ENCODE results near the gene COX7B2. TPM values are rescaled to one million over a fixed set of nuclear protein-coding genes. Genes with fewer than 3 reads are reported as not detected.

The COX7B2 gene
- total and polyA plus RNA-seq, 4 donors, result not detected

DNA sequence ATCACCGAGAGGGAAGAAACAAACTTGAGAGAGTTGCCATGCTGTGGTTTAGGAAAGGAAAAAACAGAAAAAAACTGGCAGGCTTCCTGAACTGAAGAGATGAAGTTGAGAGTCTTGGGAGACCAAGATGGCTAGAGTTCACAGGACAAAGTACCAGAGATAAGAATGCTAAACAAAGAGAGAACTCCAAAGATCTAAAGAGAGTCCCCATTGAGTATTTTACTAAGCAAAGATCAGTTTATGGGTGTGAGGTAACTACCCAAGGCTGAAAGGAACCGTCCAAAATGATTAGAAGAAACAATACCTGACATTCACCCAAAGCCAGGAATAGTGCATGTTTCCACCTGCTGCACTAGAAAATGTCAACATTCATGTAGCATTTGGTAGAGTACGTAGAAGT is 21.8 kb upstream of the COX7B2 start:
- ATAC-seq (ENCODE audit: insufficient read depth, low FRiP score), result no peak
- H3K36me3 ChIP-seq (ENCODE audit: control insufficient read depth in 4 of 4, insufficient read depth in 4 of 4, low read length in 4 of 4), result no peaks in the 10 kb centered on the region
- H3K9ac ChIP-seq (ENCODE audit: insufficient read depth in 1 of 2, low read length in 2 of 2), result no peak overlapping the region
- peaks cover 0 to 2% (median 0%) of the 10 kb centered on the region in 5 donors for H3K4me1 ChIP-seq (ENCODE audit: control insufficient read depth in 5 of 5, insufficient read depth in 5 of 5, low read length in 5 of 5)
- no peak overlapping the region for H3K4me3 ChIP-seq
- TF ChIP-seq, protein P1, sequence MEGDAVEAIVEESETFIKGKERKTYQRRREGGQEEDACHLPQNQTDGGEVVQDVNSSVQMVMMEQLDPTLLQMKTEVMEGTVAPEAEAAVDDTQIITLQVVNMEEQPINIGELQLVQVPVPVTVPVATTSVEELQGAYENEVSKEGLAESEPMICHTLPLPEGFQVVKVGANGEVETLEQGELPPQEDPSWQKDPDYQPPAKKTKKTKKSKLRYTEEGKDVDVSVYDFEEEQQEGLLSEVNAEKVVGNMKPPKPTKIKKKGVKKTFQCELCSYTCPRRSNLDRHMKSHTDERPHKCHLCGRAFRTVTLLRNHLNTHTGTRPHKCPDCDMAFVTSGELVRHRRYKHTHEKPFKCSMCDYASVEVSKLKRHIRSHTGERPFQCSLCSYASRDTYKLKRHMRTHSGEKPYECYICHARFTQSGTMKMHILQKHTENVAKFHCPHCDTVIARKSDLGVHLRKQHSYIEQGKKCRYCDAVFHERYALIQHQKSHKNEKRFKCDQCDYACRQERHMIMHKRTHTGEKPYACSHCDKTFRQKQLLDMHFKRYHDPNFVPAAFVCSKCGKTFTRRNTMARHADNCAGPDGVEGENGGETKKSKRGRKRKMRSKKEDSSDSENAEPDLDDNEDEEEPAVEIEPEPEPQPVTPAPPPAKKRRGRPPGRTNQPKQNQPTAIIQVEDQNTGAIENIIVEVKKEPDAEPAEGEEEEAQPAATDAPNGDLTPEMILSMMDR (IDR thresholded peaks at IDR 0.05; ENCODE audit: control extremely low read depth, extremely low read depth), result no peak
- 51 to 56% methylated on average over 3 of the region's 3 CpGs for WGBS, 2 donors
- H3K27ac ChIP-seq (ENCODE audit: low read depth in 1 of 2, low read length in 1 of 2), result no peak overlapping the region
- H3K9me3 ChIP-seq (ENCODE audit: control insufficient read depth in 4 of 4, insufficient read depth in 3 of 4, low read length in 3 of 4), result no peaks in the 10 kb centered on the region
- H3K27me3 ChIP-seq (ENCODE audit: control insufficient read depth in 3 of 3, insufficient read depth in 3 of 3, low read length in 2 of 3), result peaks cover 0 to 2% (median 0%) of the 10 kb centered on the region in 3 donors
- DNase-seq, result no peak

DNA sequence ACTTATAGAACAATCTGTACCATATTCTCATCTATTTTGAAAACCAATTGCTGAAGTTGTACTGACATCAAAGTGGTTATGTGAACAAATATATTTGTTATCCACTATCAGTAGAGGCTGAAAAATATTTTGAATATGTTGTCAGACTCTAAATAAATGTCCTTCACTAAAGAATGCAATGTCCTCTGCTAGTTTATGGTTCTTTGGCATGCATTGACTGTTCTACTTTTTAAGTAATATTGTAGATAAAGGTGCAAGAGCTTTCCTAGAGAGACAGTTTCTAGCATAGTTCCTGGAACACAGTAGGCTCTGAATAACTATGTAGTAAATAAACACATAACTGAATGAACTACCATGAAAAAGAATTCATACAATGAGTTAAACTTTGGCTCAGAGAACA is 18.2 kb upstream of the COX7B2 start:
- no peak overlapping the region for H3K27ac ChIP-seq (ENCODE audit: low read depth in 1 of 2, low read length in 1 of 2)
- H3K4me3 ChIP-seq, result no peak overlapping the region
- no peaks in the 10 kb centered on the region for H3K36me3 ChIP-seq (ENCODE audit: control insufficient read depth in 4 of 4, insufficient read depth in 4 of 4, low read length in 4 of 4)
- no peaks in the 10 kb centered on the region for H3K9me3 ChIP-seq (ENCODE audit: control insufficient read depth in 4 of 4, insufficient read depth in 3 of 4, low read length in 3 of 4)
- TF ChIP-seq, protein P1 (IDR thresholded peaks at IDR 0.05; ENCODE audit: control extremely low read depth, extremely low read depth), result no peak
- no peak for ATAC-seq (ENCODE audit: insufficient read depth, low FRiP score)
- peaks cover 0 to 2% (median 0%) of the 10 kb centered on the region in 3 donors for H3K27me3 ChIP-seq (ENCODE audit: control insufficient read depth in 3 of 3, insufficient read depth in 3 of 3, low read length in 2 of 3)
- no peaks in the 10 kb centered on the region for H3K4me1 ChIP-seq (ENCODE audit: control insufficient read depth in 5 of 5, insufficient read depth in 5 of 5, low read length in 5 of 5)
- H3K9ac ChIP-seq (ENCODE audit: insufficient read depth in 1 of 2, low read length in 2 of 2), result no peak overlapping the region
- no peak for DNase-seq

DNA sequence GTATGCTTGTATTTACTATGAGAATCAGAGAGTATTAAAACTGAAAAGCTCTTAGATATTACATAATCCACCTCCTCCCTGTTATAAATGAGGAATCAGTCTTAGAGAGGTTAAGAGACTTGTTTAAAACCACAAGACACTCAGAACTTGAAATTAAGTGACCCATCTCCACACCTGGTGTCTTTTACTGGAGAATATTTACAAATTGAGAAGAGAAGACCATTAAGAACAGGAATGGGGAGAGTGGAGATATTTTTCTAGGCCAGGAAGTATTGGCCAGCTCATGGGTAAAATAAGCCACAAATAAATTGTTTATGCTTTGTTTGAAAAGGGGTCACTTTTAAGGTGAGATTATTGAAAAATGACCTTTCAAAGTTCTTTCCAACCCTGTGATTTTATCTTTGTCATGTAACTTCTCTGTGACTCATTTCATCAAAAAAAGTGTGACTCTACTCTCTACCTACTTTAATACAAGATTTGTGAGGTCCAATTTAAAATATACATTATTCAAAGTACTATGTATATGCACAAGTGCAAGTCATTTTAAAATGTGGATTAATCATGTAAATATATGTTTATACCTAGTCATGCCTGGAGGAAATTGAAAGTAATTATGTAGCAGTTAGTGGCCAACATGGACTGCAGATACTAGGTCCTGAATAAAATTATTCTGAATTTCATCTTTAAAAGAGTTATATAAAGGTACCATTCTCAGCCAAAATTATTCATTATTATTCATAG is 15.9 kb upstream of the COX7B2 start:
- TF ChIP-seq, protein P1 (IDR thresholded peaks at IDR 0.05; ENCODE audit: control extremely low read depth, extremely low read depth), result no peak
- no peak overlapping the region for H3K9ac ChIP-seq (ENCODE audit: insufficient read depth in 1 of 2, low read length in 2 of 2)
- H3K27ac ChIP-seq (ENCODE audit: low read depth in 1 of 2, low read length in 1 of 2), result no peak overlapping the region
- H3K9me3 ChIP-seq (ENCODE audit: control insufficient read depth in 4 of 4, insufficient read depth in 3 of 4, low read length in 3 of 4), result no peaks in the 10 kb centered on the region
- no peak overlapping the region for H3K4me3 ChIP-seq
- H3K36me3 ChIP-seq (ENCODE audit: control insufficient read depth in 4 of 4, insufficient read depth in 4 of 4, low read length in 4 of 4), result no peaks in the 10 kb centered on the region
- no peaks in the 10 kb centered on the region for H3K27me3 ChIP-seq (ENCODE audit: control insufficient read depth in 3 of 3, insufficient read depth in 3 of 3, low read length in 2 of 3)
- DNase-seq, result no peak
- no peaks in the 10 kb centered on the region for H3K4me1 ChIP-seq (ENCODE audit: control insufficient read depth in 5 of 5, insufficient read depth in 5 of 5, low read length in 5 of 5)
- no peak for ATAC-seq (ENCODE audit: insufficient read depth, low FRiP score)

DNA sequence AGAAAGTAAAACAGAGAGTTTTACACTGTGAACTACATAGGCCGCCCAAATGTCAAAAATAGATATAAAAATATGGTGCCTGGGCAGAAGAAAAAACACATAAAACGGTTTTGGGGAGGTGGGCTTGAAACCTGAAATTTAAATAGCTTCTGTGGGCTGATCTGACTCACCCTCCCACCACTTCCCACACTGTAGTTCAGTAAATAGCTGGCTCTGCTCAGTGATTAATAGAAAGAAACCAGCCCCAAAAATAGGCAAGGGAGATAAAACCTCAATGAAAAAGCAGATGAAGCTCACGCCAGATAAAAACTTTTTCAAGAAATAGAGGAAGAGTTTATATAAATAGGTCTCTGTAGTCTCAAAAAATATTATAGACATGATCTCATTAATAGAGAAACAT is 13.2 kb upstream of the COX7B2 start:
- ATAC-seq (ENCODE audit: insufficient read depth, low FRiP score) (no peak), DNase-seq (no peak)
- no peak overlapping the region for H3K9ac ChIP-seq (ENCODE audit: insufficient read depth in 1 of 2, low read length in 2 of 2)
- no peaks in the 10 kb centered on the region for H3K36me3 ChIP-seq (ENCODE audit: control insufficient read depth in 4 of 4, insufficient read depth in 4 of 4, low read length in 4 of 4)
- TF ChIP-seq, protein P1 (IDR thresholded peaks at IDR 0.05; ENCODE audit: control extremely low read depth, extremely low read depth), result no peak
- H3K4me1 ChIP-seq (ENCODE audit: control insufficient read depth in 5 of 5, insufficient read depth in 5 of 5, low read length in 5 of 5), result no peaks in the 10 kb centered on the region
- H3K27me3 ChIP-seq (ENCODE audit: control insufficient read depth in 3 of 3, insufficient read depth in 3 of 3, low read length in 2 of 3), result no peaks in the 10 kb centered on the region
- H3K9me3 ChIP-seq (ENCODE audit: control insufficient read depth in 4 of 4, insufficient read depth in 3 of 4, low read length in 3 of 4), result no peaks in the 10 kb centered on the region
- no peak overlapping the region for H3K4me3 ChIP-seq
- WGBS, 2 donors, result 67 to 74% methylated on average over 3 of the region's 3 CpGs
- no peak overlapping the region for H3K27ac ChIP-seq (ENCODE audit: low read depth in 1 of 2, low read length in 1 of 2)
